ENCODE measurements around the gene RAX2.
"Not testable (repeated sequence)": the region's sequence is repeated elsewhere in the genome, so short reads cannot be mapped to it uniquely, and the experiment has no call there.

Gene RAX2

DNA sequence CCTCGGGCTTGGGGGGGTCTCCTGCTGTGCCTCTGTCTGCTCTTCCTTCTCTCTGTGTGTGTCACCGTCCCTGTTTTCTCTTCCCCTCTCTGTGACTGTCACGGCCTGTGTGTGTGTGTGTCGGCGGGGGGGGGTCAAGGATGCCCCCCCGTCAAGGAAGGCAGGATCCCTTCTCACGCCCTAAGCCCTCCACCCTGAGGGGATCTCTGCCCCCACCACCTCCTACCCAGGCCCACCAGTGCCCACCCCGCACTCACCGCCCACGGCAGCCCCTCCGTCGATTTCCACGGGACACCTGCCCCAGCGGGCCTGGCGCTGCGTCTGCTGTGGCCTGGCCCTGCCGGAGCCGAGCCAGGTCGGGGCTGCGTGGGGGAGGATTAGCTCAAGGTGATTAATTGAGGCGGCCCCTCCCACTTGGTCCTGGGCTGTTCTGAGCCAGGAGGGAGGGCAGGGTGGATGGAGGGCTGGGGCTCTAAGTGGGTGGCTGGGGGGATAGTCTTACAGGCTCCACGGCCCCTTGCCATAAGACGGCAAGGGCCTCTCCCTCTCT lies at the start of gene RAX2:
RAX2 (minus strand) TSS at position 323 of the 550 bp plus-strand sequence. CDS start 486 bp downstream, outside the sequence.
- DNase-seq (ENCODE audit: low read depth in 2 of 2): no peak

DNA sequence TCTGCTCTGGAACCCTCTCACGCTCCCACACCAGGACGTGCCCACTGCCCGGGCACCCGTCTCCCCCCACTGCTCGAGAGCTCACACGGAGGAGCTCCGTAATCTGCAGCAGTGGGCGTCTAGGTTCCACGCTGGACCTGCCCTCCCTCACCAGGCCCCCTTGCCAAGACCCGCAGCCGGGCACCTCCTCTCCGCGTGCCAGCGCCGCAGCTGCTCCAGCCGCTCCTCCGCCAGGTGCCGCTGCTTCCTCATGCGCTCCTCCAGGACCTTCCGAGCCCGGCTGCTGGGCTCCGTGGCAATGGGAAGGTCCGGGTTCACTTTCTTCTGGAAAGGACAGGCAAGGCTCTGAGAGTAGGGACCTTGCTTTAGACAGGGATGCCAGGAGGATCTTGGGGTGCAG lies 49.1 kb upstream of the RAX2 start:
- DNase-seq (ENCODE audit: low read depth in 2 of 2): no peak

DNA sequence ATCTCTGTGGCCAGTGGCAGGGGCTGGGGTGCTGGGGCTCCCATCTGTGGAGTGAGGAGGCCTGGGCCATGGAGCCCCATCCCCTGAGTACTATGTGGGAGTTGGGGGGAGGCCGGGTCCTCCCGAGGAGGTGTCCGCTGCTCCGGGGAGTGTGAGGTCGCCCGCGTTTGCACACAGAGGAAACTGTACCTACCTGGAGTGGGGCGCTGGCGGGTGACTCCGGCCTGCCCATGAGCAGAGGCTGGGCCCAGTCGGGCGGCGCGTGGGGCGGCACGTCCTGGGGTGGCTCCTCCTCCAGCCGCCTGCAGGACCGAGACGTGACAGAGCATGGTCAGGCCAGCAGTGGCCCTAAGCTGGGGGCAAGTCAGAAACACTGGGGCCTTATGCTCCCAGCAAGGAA lies 48.0 kb upstream of the RAX2 start:
- no peak for DNase-seq (ENCODE audit: low read depth in 2 of 2)

DNA sequence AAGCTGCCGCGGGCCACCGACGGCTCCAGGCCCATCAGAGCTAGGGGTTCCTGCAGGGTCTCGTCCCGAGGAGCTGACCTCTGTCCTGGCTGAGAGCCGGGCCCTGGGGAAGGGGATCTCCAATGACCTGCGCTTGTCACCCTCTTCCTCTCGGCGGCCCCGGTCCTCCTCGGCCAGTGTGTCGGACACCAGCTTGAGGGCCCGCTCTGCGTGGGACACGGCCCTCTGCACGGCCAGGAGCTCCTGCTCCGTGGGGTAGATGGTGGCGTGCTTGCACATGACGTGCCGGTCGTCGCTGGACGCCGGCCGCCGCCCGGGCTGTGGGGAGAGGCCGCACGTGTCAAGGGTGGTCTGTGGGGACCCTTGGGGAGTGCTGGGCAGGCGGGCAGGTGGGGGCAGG lies 46.9 kb upstream of the RAX2 start:
- no peak for DNase-seq (ENCODE audit: low read depth in 2 of 2)

DNA sequence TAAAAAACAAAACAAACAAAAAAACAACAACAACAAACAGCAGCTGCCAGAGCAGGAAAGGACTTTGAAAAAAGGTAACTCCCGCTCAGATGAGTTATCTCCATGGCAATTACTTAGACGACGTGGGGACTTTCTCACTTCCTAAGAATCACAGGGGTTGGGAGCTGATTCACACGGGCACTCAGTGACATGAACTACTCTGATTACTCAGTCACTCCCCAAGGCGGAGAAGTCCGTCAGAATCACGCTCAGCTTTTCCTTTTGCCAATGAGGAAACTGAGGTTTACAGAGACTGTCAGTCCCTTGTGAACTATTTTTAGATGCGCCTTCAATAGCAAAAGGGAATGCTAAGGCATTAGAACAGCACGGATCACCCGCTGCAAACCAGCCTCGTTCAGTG lies 46.4 kb upstream of the RAX2 start:
- no peak for DNase-seq (ENCODE audit: low read depth in 2 of 2)

DNA sequence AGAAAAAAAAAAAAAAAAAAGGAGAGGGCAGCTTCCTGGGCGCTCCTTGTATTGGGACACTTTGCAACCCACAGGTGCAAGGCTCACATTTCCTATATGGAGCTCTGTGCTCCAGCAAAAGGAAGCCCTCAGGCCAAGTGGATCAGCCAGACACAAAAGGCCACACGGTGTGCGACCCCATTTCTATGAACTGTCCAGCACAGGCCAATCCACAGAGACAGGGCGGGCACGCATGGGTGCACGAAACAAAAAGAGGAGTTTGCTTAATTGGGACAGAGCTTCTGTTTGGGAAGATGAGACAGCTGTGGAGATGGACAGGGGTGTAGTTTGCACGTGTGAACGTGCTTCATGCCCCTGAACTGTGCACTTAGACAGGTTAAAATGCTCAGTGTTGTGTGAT lies 45.7 kb upstream of the RAX2 start:
- DNase-seq (ENCODE audit: low read depth in 2 of 2): no peak

DNA sequence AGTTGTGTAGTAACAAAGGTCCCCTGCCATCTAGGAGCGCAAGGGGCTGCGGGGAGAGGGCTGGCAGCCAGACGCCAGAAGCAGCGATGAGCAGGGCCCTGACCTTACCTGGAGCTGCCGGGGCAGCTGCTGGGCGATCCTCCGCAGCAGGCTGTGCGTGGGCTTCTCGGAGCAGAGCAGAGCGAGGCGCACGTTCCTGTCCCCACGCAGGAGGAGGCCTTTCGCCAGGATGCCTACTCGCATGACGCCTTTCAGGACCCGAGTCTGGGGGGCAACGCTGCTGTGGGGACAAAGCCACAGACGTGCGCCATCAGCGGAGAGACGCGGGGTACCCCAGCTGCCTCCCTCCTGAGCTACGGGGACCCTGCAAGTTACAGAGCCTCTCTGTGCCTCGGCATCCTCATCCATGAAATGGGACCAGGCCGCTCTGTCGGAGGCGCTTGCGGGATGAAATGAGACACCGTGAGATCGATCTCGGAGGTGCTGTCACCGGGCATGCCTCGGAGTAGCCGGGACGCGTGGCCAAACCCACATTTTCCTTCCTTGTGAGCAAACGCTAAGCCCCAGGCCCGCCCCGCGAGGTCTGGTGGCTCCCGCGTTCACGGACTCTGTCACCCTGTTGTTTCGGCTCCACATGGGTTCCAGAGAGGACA lies 44.7 kb upstream of the RAX2 start:
- DNase-seq (ENCODE audit: low read depth in 2 of 2): no peak

DNA sequence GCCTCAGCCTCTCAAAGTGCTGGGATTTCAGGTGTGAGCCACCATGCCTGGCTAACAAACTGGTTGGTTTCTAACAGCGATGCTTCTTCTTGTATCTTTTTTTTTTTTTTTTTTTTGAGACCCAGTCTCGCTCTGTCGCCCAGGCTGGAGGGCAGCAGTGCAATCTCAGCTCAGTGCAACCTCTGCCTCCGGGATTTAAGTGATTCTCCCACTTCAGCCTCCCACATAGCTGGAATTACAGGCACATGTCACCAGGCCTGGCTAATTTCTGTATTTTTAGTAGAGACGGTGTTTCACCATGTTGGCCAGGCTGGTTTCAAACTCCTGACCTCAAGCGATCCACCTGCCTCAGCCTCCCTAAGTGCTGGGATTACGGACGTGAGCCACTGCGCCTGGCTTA lies 44.1 kb upstream of the RAX2 start:
- DNase-seq (ENCODE audit: low read depth in 2 of 2): not testable (repeated sequence)

DNA sequence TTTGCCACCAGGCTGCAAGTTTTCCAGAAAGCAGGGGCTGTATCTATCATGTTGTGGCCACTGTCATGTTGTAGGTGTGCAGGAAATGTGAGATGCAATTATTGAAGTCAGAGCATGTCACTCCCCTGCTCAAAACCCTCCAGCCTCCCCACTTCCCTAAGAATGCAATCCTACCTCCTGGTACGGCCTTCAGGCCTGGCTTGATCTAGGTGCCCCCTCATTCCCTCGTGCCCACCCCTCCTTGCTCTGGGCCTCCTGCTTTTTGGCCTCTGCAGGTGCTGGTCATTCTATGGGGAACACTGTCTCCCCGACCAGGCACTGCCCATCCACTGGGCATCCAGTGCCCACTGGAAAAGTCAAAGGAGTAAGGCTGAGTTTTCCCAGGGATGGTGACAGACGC lies 42.6 kb upstream of the RAX2 start:
- no peak for DNase-seq (ENCODE audit: low read depth in 2 of 2)

DNA sequence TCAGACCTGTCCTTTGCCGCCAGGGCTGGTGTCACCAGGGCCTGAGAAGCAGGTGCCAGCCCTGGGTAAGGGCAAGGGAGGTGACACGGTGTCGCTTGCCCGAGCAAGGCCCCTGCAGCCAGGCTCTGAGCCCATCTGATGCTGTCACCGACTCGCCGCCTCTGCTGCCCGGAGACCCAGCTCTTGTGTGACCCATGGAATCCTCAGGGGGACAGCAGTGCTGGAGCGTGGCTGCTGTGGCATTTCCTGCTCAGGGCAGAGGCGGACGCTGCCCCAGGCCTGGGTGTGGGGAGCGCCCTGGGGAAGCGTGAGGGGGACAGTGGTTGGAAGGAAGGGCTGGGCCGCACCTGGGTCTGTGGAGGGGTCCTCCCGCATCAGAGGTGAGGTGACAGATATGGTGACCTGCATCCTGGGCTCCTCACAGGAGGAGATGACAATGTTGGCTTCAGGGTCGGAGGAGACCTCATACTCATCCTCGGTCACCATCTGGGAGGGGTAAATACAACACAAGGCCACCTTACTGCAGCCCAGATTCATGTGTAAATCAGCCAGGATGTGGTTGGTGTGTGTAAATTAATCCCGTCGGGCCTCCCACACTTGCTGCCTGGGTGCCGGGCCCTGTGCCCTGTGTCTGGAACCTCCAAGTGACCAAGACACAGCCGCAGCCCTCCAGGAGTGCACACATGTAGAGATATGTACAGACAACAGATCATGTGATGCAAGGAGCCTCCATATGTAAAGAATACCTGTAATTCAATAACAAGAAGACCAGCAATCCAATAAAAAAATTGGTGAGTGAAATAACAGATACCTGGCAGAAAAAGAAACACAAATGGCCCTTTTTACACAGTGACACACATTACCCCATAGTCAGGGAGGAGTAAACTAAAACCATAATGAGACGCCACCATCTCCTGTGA lies 41.7 kb upstream of the RAX2 start:
- no peak for DNase-seq (ENCODE audit: low read depth in 2 of 2)

DNA sequence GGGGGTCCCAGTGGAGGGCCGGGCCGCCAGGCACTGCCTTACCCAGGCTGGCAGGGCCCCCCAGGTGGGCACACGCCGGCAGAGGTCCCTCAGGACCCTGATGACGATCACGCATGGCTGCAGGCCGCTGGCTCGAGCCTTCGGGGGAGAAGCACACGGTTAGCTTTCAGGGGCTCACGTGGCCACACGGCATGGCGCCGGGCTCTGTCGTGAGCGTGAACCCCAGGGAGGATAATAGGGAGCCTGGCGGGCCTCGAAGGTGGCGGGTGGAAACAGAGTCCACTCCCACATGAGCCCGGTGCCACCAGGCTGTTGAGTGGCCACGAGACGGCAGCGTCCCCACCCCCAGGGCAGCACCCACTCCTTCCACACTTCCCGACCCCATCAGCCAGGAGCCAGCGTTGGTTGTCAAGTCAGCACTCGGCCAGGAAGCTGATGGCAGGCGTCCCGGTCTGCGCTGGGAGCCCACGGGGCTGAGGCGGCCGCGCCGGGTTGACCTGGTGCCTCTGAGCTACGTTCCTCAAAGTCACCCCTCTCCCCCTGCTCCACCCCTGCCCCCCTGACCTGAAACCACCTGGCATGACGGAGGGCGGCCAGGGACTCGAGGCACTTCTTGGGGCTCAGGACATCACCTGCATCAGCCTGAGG lies 38.8 kb upstream of the RAX2 start:
- DNase-seq (ENCODE audit: low read depth in 2 of 2): no peak

DNA sequence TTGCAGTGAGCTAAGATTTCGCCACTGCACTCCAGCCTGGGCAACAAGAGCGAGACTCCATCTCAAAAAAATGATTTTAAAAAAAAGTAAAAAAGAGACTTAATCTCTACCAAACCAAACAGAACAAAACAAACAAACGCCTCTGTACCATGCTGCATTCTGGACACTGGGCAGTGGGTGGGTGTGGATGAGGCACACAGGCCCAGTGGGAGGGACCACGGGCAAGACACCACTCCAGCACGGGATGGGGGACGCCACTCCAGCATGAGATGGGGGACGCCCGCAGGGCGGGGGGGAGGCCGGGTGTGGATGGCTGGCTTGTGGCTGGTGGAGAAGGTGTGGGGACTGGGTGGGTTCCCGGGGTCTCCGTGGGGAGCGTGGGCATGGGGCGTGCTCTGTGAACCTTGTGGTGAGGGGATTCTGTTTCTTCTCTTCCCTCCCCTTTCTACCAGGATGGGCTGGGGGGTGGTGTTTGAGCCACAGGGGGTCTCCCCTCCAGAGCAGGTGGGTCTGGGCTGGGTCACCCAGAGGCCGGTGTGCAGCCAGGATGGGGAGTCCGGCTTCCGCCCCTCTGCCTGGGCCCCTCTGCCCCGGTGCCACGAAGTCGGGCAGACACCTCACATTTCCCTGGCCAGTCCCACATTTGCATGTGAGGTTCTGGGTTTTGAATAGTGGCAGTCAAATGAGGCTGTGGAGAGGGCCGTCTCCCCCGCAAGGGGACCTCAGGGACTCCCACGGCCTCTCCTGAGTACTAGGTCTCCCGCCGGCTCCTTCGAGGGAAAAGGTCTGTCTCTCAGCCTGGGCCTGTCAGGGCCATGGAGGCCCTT lies 38.1 kb upstream of the RAX2 start:
- no peak for DNase-seq (ENCODE audit: low read depth in 2 of 2)

DNA sequence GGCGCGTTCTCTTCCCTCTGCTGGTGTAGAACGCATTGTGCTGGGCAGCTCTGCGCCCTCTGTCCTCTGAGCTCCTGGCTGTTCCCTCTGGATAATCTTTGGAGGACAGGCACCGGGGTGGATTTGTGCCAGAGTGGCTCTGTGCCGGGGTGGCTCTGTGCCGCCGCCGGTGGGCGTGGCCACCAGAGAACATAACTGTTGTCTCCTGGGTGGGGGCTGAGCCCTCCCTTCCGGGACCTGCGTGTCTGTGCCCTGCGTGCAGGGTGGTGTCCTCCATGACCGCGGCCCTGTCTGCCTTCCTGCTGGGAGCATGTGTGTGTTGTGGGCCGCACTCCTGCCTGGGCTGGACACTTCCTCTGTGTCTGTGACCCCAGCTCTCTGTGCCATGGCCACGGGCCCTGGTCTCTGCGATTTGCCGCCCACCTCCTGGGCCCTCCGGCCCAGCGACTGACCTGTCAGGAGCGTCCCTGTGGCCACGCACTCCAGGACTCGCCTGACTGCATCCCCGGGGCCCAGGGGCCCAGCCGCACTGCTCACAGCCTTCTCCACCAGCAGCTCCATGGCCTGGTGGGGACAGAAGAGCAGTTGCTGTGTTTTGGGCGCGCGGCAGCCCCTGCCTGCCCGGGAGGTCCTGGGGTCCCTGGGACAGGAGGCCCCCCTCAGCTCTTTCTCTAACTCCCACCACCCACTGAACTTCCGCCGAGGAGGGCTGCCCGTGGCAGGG lies 36.6 kb upstream of the RAX2 start:
- no peak for DNase-seq (ENCODE audit: low read depth in 2 of 2)

DNA sequence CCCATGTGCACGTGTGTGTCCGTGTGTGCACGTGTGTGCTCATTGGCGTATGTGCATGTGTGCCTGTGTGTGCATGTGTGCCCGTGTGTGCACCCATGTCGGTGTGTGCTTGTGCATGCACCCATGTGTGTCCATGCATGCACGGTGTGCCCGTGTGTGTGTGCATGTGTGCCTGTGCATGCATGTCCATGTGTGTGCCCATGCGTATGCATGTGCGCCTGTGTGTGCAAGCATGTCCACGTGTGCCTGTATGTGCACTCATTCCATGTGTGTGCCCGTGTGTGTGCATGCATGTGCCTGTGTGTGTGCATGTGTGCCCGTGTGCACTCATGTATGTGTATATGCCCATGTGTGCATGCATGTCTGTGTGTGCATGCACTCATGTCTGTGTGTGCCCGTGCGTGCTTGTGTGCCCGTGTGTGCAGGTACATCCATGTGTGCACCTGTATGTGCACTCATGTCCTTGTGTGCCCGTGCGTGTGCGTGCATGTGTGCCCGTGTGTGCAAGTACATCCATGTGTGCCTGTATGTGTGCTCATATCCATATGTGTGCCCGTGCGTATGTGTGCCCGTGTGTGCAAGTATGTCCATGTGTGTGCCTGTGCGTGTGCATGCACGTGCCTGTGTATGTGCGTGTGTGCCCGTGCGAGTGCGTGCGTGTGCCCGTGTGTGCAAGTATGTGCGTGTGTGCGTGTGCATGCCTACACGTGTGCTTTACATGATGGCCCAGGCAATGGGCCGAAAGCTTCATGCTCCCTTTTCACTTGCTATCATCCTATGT lies 35.7 kb upstream of the RAX2 start:
- no peak for DNase-seq (ENCODE audit: low read depth in 2 of 2)

DNA sequence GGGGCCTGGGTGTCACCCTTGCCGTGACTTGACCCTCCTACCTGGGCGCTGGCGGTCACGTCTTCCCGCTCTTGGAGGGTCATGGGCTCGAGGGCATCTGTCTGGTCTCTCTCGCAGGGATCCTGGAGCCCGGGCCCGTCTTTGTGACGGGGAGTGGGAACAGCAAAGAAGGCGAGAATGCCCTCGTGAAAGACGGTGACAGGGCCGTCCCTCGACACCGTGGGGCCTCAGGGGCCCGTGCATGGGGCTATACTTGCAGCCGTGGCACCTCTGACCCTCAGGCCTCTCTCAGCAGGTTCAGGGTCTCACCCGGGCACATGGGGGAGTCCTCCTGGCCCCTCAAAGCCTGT lies 35.1 kb upstream of the RAX2 start:
- no peak for DNase-seq (ENCODE audit: low read depth in 2 of 2)

DNA sequence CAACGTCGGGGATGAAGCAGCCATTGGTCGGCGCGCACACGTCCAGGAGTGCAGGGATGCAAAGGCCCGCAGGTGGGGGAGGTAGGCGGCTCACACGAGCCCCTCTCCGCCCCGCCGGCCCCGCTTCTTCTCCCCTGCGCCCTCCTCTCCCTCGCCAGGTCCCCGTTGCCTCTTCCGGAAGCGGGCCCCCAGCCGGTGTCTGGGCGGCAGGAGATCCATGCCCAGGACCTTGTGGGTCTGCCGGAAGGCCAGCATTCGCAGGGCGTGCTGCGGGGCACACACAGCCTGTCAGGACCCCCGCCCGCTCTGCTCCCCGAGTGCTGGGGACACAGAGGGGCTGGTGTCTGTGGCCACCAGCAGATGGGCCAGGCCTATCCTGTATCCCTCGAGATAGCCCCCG lies 33.8 kb upstream of the RAX2 start:
- no peak for DNase-seq (ENCODE audit: low read depth in 2 of 2)

DNA sequence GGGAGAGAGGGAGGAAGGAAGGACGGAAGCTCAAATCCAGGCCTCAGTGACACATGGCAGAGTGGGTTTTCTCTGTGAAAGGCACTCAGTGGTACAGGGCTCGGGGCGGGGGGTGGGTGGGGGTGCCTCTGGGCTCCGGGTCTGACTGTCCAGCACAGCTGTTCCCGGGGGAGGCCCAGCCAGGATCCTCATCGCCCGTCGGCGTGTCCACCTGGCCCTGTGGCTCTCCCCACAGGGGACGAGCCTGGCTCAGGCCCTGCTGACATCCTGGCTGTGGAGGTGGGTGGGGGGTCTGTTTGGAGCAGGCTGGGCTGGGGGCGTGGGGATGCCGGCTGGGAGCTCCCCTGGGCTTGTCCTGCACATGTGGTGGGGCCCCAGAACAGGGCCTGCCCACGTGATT lies 32.4 kb upstream of the RAX2 start:
- DNase-seq (ENCODE audit: low read depth in 2 of 2): no peak

DNA sequence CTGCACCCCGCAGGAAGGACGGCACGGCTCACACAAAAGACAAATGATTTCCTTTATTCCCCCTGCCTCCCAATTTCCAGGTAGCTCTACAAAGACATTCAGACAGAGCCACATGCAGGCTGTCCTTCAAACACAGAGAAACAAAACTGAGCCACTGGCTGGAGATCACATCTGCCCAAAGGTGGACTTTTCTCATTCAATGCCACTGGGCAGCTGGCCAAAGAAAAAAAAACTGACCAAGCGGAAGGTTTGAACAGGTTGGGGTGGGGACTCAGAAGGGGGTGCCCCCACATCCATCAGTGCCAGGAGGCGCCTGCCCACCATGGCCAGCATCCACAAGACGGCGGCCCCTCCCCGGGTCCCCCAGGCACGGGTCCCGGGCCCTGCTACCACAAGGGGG lies 32.0 kb upstream of the RAX2 start:
- DNase-seq (ENCODE audit: low read depth in 2 of 2): no peak

DNA sequence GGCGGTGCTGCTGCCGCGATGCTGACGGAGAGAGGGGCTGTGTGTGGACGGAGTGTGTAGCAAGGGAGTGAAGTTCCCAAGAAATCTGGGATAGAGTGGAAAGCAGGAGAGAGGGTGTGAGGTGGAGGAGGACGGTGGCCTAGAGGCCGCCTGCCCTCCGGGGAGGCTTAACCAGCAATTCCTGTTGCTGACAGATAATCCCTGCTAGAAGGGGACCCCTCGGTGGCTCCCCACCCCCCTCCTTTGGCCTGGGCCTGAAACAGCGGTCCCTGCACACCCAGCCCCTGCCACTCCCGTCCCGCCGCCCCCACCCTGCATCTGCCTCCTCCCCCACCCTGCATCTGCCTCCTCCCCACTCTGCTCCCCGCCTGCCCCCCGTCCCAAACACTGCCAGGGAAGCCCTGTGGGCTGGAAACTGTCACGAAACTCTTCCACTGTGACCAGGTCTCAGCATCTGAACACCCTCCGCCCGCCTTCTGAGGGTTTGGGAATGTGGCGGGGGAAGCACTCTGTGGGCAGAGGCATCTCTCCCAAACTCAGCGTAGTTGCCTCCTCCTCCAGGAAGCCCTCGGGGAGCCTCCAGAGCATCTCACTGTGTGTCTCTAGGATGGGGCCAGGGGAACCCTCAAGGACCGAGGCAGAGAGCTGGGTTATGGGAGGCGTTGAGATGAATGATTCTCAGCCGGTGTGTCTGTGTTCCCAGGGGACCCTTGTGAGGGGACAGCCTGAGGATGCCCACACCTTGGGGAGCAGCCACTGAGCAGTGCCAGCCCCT lies 31.3 kb upstream of the RAX2 start:
- DNase-seq (ENCODE audit: low read depth in 2 of 2): no peak
